Neural progenitor cell (in vitro differentiated cells): ENCODE results near the gene ZBTB46. TPM values are rescaled to one million over a fixed set of nuclear protein-coding genes. Genes with fewer than 3 reads are reported as not detected.

Source experiments
- DNase-seq: peaks from one replicate; pipeline ENCODE4 v3.0.0-alpha.2; 2016; ENCODE audit warnings: low spot score
- H2AFZ ChIP-seq: fragments of 200-600 bp; sonication (generic); replicated peaks from 2 replicates; pipeline ENCODE4 v1.6.1; 2016; ENCODE audit warnings: antibody characterized with exemption
- H3F3A ChIP-seq: fragments of 200-600 bp; sonication (generic); 2 replicates; pipeline ENCODE4 v1.6.1; 2016; ENCODE audit warnings: antibody characterized with exemption, low read depth
- H3K27ac ChIP-seq: fragments of 200-600 bp; sonication (generic); 2 replicates; pipeline ENCODE4 v1.5.1; 2016; ENCODE audit warnings: mild to moderate bottlenecking
- H3K27me3 ChIP-seq: fragments of 200-600 bp; sonication (generic); 2 replicates; pipeline ENCODE4 v1.6.1; 2016; ENCODE audit warnings: mild to moderate bottlenecking, moderate library complexity
- H3K36me3 ChIP-seq: fragments of 200-600 bp; sonication (generic); 2 replicates; pipeline ENCODE4 v1.5.1; 2016
- H3K4me1 ChIP-seq: fragments of 200-600 bp; sonication (generic); 2 replicates; pipeline ENCODE4 v1.6.1; 2016; ENCODE audit warnings: mixed run types
- H3K4me2 ChIP-seq: fragments of 200-600 bp; sonication (generic); 2 replicates; pipeline ENCODE4 v1.6.1; 2016
- H3K4me3 ChIP-seq: fragments of 200-600 bp; sonication (generic); 2 replicates; pipeline ENCODE4 v1.5.1; 2016
- H3K79me2 ChIP-seq: fragments of 200-600 bp; sonication (generic); 2 replicates; pipeline ENCODE4 v1.6.1; 2016; ENCODE audit warnings: low read depth
- H3K9ac ChIP-seq: fragments of 200-600 bp; sonication (generic); 2 replicates; pipeline ENCODE4 v1.6.1; 2016
- H3K9me3 ChIP-seq: fragments of 200-600 bp; sonication (generic); 2 replicates; pipeline ENCODE4 v1.5.1; 2016; ENCODE audit warnings: low read depth
- H4K20me1 ChIP-seq: fragments of 200-600 bp; sonication (generic); 2 replicates; pipeline ENCODE4 v1.6.1; 2016; ENCODE audit warnings: low read depth
- H3K27ac Mint-ChIP-seq: 3 replicates; pipeline ENCODE4 v1.8.0; 2021; ENCODE audit warnings: mixed read lengths
- H3K27me3 Mint-ChIP-seq: 2 replicates; pipeline ENCODE4 v1.8.0; 2022; ENCODE audit warnings: low read depth, mild to moderate bottlenecking, inconsistent platforms, moderate library complexity, mixed read lengths; ENCODE audit not compliant: insufficient read depth
- H3K36me3 Mint-ChIP-seq: 3 replicates; pipeline ENCODE4 v1.8.0; 2021; ENCODE audit warnings: mixed read lengths
- H3K4me1 Mint-ChIP-seq: 3 replicates; pipeline ENCODE4 v1.8.0; 2021; ENCODE audit warnings: mixed read lengths
- H3K4me3 Mint-ChIP-seq: 3 replicates; pipeline ENCODE4 v1.8.0; 2021; ENCODE audit warnings: mild to moderate bottlenecking, moderate library complexity, mixed read lengths
- H3K9me3 Mint-ChIP-seq: 3 replicates; pipeline ENCODE4 v1.8.0; 2020; ENCODE audit warnings: mixed read lengths
- EZH2 ChIP-seq: fragments of 200-600 bp; sonication (generic); IDR thresholded peaks from 2 replicates; pipeline ENCODE4 v1.6.1; 2017; ENCODE audit warnings: antibody characterized with exemption, mild to moderate bottlenecking, moderate library complexity
- EZH2phosphoT487 ChIP-seq: fragments of 200-600 bp; sonication (generic); IDR thresholded peaks from 2 replicates; pipeline ENCODE4 v1.6.1; 2017; ENCODE audit warnings: antibody characterized with exemption
- total RNA-seq: library from RNA; depleted of rRNA; stranded (reverse); fragments of >200 nt; gene quantifications from 2 replicates; pipeline ENCODE4 v1.2.3, GENCODE V29; 2015; ENCODE audit warnings: low replicate concordance
- TF ChIP-seq, protein P1 (sequence below): fragments of 200-600 bp; sonication (generic); IDR thresholded peaks from 2 replicates; pipeline ENCODE4 v1.5.1; 2017; ENCODE audit warnings: antibody characterized with exemption, mild to moderate bottlenecking

Gene ZBTB46
- total RNA-seq, 1 donor from 2014 or later, result 8.1 TPM

DNA sequence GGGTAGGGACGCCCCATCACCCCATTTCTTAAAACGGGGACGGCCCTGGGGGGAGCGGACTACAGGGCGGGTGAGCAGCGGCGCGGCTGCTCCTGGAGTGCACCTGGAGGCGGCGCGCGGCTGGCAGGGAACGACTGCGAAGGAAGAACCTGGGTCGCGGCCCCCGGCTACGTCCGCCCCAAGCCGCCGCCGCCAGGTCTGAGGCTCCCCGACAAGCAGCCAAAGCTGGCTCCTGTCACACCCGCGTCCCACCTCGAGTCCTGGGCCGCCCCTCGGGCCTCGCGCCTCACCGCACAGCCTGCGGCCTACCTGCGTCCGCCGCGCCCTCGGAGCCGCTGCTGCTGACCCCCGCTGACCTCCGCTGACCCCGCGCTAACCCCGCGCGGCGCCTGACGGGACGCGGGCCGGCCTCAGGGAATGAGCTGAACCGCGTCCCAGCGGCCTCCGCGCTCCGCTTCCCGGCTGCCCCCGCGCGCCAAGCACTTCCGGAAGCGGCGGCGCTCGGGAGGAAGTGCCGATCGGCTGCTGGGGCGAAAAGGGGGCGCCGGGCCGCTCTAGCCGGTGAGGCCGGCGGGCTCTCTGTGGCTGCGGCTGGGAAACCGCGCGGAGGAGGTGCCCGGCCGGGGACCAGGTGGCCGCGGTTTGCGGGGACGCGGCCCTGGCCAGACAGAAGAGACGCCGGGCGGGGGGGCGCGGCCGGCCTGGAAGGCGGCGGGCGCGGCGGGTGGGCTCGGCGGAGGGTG lies 123.3 kb downstream of the ZBTB46 start, which contains the start of the genes ARFRP1 and ZGPAT:
ARFRP1 (minus strand) TSS at position 419 of the 743 bp plus-strand sequence. CDS start 885 bp downstream, outside the sequence.
ZGPAT (plus strand) TSS at position 482 of the 743 bp plus-strand sequence. CDS start 542 bp downstream, outside the sequence.
- Histone ChIP-seq H3K27me3 (no peaks in the 10 kb centered on the region), H2AFZ (no peak within 1 kb of the TSS), H3K9me3 (no peaks in the 10 kb centered on the region), H3F3A (no peaks in the 10 kb centered on the region), H3K4me1 (peaks cover 6% of the 10 kb centered on the region), H3K4me2 (peak within 1 kb of the TSS; percentile 100), H3K79me2 (peaks cover 68% of the 10 kb centered on the region), H4K20me1 (peaks cover 22% of the 10 kb centered on the region), H3K27ac (no peak within 1 kb of the TSS), H3K4me3 (peak within 1 kb of the TSS; percentile 79), H3K9ac (peak within 1 kb of the TSS; percentile 76), H3K36me3 (peaks cover 20% of the 10 kb centered on the region)
- no peak for TF ChIP-seq EZH2
- peak; percentile 30 for TF ChIP-seq EZH2phosphoT487
- H3K9me3 Mint-ChIP-seq, result peaks cover 6% of the 10 kb centered on the region
- H3K27ac Mint-ChIP-seq, result peak within 1 kb of the TSS; percentile 24
- peak; percentile 95 for DNase-seq
- peaks cover 5% of the 10 kb centered on the region for H3K27me3 Mint-ChIP-seq
- peaks cover 37% of the 10 kb centered on the region for H3K36me3 Mint-ChIP-seq
- H3K4me3 Mint-ChIP-seq, result peak within 1 kb of the TSS; percentile 92
- H3K4me1 Mint-ChIP-seq, result peaks cover 22% of the 10 kb centered on the region

DNA sequence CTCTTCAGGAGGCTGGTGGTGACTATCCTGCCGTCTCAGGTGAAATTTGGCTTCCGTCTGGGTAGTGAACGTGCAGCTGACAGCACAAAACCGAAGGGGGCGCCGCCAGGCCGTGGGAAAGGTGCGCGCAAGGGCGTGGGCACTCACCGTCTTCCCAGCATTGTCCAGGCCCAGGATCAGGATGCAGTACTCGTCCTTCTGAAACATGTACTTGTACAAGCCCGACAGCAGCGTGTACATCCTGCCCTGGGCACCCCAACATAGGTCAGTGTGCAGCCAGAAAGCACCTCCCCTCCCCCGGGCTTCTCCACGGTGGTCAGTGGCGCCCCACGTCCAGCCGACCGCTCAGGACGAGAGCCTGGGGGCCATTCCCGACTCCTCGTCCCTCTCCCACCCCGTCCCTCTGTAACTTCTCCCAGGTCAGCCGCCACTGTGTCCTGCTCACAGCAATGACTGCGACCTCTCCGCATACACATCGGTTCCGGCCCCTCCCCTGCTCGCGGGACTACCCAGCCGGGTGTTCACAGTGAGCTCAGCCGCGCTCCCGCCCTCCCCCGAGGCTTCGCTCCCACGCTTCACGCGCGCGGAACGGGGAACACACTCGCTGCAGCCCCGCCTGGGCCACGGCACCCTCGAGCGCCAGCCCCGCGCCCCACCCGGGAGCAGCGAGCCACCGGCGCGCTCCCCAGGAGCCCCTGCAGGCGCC lies 124.1 kb downstream of the ZBTB46 start:
- H3K79me2 ChIP-seq, result peaks cover 61% of the 10 kb centered on the region
- peaks cover 14% of the 10 kb centered on the region for H3K36me3 ChIP-seq
- Mint-ChIP-seq H3K36me3 (peaks cover 30% of the 10 kb centered on the region), H3K9me3 (no peaks in the 10 kb centered on the region), H3K4me3 (peak overlapping the region; percentile 92), H3K27me3 (peaks cover 5% of the 10 kb centered on the region), H3K4me1 (peaks cover 22% of the 10 kb centered on the region), H3K27ac (peak overlapping the region; percentile 24)
- peaks cover 6% of the 10 kb centered on the region for H3K4me1 ChIP-seq
- no peaks in the 10 kb centered on the region for H3K9me3 ChIP-seq
- peak; percentile 59 for DNase-seq
- peak overlapping the region; percentile 76 for H3K9ac ChIP-seq
- H4K20me1 ChIP-seq, result peaks cover 22% of the 10 kb centered on the region
- H3K27me3 ChIP-seq, result no peaks in the 10 kb centered on the region
- H3K4me3 ChIP-seq, result peak overlapping the region; percentile 79
- no peak overlapping the region for H3K27ac ChIP-seq
- H3K4me2 ChIP-seq, result peak overlapping the region; percentile 100
- H3F3A ChIP-seq, result no peaks in the 10 kb centered on the region
- no peak for TF ChIP-seq EZH2phosphoT487
- TF ChIP-seq, protein P1, sequence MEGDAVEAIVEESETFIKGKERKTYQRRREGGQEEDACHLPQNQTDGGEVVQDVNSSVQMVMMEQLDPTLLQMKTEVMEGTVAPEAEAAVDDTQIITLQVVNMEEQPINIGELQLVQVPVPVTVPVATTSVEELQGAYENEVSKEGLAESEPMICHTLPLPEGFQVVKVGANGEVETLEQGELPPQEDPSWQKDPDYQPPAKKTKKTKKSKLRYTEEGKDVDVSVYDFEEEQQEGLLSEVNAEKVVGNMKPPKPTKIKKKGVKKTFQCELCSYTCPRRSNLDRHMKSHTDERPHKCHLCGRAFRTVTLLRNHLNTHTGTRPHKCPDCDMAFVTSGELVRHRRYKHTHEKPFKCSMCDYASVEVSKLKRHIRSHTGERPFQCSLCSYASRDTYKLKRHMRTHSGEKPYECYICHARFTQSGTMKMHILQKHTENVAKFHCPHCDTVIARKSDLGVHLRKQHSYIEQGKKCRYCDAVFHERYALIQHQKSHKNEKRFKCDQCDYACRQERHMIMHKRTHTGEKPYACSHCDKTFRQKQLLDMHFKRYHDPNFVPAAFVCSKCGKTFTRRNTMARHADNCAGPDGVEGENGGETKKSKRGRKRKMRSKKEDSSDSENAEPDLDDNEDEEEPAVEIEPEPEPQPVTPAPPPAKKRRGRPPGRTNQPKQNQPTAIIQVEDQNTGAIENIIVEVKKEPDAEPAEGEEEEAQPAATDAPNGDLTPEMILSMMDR, result peak; percentile 46
- no peak for TF ChIP-seq EZH2
- no peak overlapping the region for H2AFZ ChIP-seq

DNA sequence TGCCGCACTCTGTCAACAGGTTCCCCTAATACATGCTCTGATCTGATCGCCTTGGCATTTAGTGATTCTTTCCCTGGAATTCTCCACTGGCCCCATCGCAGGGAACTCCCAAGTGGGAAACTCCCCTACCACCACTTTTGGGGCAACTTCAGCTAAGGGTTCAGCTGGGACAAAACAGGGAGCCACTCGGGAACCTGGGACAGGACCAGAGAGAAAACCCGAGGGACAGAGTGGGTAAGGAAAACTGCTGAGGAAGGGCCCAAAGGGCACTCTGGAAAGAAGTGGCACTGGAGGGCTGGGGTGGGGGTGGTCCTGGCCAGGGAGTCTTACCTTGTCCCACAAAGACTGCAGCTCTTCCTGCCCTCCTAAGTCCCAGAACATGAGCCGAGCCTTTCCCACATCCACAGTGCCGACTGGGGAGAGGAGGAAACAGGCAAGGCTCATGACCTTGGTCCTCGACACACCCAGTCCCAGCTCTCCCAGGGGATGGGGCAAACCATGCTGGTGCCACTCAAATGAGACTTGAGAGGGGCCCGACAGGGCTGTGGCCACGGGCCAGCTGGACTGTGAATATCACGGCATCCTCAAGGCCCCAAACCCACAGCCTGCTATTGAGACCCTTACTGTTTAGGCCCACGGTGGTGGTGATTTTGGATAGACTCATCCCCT lies 124.9 kb downstream of the ZBTB46 start:
- Histone ChIP-seq H3K36me3 (peaks cover 5% of the 10 kb centered on the region), H3K4me2 (peak overlapping the region; percentile 100), H3K9me3 (no peaks in the 10 kb centered on the region), H2AFZ (no peak overlapping the region), H3K27ac (no peak overlapping the region), H3K79me2 (peaks cover 52% of the 10 kb centered on the region), H3K27me3 (no peaks in the 10 kb centered on the region), H3K4me3 (peak overlapping the region; percentile 79), H3F3A (no peaks in the 10 kb centered on the region), H4K20me1 (peaks cover 22% of the 10 kb centered on the region), H3K9ac (no peak overlapping the region), H3K4me1 (peaks cover 6% of the 10 kb centered on the region)
- H3K27me3 Mint-ChIP-seq, result peaks cover 5% of the 10 kb centered on the region
- no peak overlapping the region for H3K27ac Mint-ChIP-seq
- H3K4me1 Mint-ChIP-seq, result peaks cover 22% of the 10 kb centered on the region
- H3K9me3 Mint-ChIP-seq, result no peaks in the 10 kb centered on the region
- peaks cover 22% of the 10 kb centered on the region for H3K36me3 Mint-ChIP-seq
- DNase-seq, result no peak
- H3K4me3 Mint-ChIP-seq, result peak overlapping the region; percentile 92
- no peak for TF ChIP-seq EZH2
